ENCODE data around the gene FLT3.
"Not testable (repeated sequence)": the region's sequence is repeated elsewhere in the genome, so short reads cannot be mapped to it uniquely, and the experiment has no call there.

Gene FLT3

GRCh38 chr13:28100150-28101121 lies at the start of gene FLT3:
Gene FLT3, minus strand, starts transcription at chr13:28100576. Its CDS starts 66 bp downstream, at chr13:28100510.
- DNase-seq: peak; percentile 20

- no peak for DNase-seq
Observed at GRCh38 chr13:28147495-28147894, 47.1 kb upstream of the FLT3 start.

GRCh38 chr13:28145049-28145448 lies 44.7 kb upstream of the FLT3 start:
- DNase-seq: no peak

GRCh38 chr13:28141542-28141941 lies 41.2 kb upstream of the FLT3 start:
- not testable (repeated sequence) for DNase-seq

GRCh38 chr13:28140433-28141125 lies 40.2 kb upstream of the FLT3 start:
- DNase-seq: no peak

- peak; percentile 38 for DNase-seq
Observed at GRCh38 chr13:28138756-28139470, 38.5 kb upstream of the FLT3 start.

- DNase-seq: peak; percentile 87
Observed at GRCh38 chr13:28138012-28138755, 37.8 kb upstream of the FLT3 start, which contains the start of gene PAN3. Gene PAN3, plus strand, starts transcription at chr13:28138545. Its CDS starts 113 bp downstream, at chr13:28138658.

GRCh38 chr13:28137596-28137995 lies 37.2 kb upstream of the FLT3 start:
- peak; percentile 83 for DNase-seq

GRCh38 chr13:28136916-28137315 lies 36.5 kb upstream of the FLT3 start:
- no peak for DNase-seq

GRCh38 chr13:28131646-28132045 lies 31.3 kb upstream of the FLT3 start:
- no peak for DNase-seq

GRCh38 chr13:28129911-28130693 lies 29.7 kb upstream of the FLT3 start:
- DNase-seq: no peak

- no peak for DNase-seq
Observed at GRCh38 chr13:28128926-28129325, 28.6 kb upstream of the FLT3 start.

GRCh38 chr13:28128030-28128429 lies 27.7 kb upstream of the FLT3 start:
- DNase-seq: no peak

- no peak for DNase-seq
Observed at GRCh38 chr13:28121224-28121623, 20.8 kb upstream of the FLT3 start.

GRCh38 chr13:28120317-28120716 lies 19.9 kb upstream of the FLT3 start:
- DNase-seq: no peak

GRCh38 chr13:28117689-28118377 lies 17.5 kb upstream of the FLT3 start:
- DNase-seq: peak; percentile 14

GRCh38 chr13:28116736-28117135 lies 16.4 kb upstream of the FLT3 start:
- no peak for DNase-seq

- no peak for DNase-seq
Observed at GRCh38 chr13:28110414-28110813, 10.0 kb upstream of the FLT3 start.

GRCh38 chr13:28106976-28107375 lies 6.6 kb upstream of the FLT3 start:
- no peak for DNase-seq

- DNase-seq: not testable (repeated sequence)
Observed at GRCh38 chr13:28101886-28102285, 1.5 kb upstream of the FLT3 start.
